WTC11 (cell line): Measurements from ENCODE around the gene RASGRF1.

Source experiments
- CTCF ChIP-seq: fragments of 200-600 bp; IDR thresholded peaks from 2 replicates; pipeline ENCODE4 v1.8.0; 2022; ENCODE audit warnings: antibody characterized with exemption
- E2F5 ChIP-seq: sonication (generic); formaldehyde crosslinking; IDR thresholded peaks from 2 replicates; pipeline ENCODE4 v1.8.1; 2022; ENCODE audit warnings: mild to moderate bottlenecking, moderate library complexity, missing genetic modification reagents
- ETV6 ChIP-seq: sonication (generic); formaldehyde crosslinking; IDR thresholded peaks from 2 replicates; pipeline ENCODE4 v1.8.1; 2022; ENCODE audit warnings: mild to moderate bottlenecking, missing genetic modification reagents
- HMGXB4 ChIP-seq: sonication (generic); formaldehyde crosslinking; IDR thresholded peaks from 2 replicates; pipeline ENCODE4 v1.8.1; 2023; ENCODE audit warnings: mild to moderate bottlenecking, moderate library complexity, missing genetic modification reagents
- IRF1 ChIP-seq: sonication (generic); formaldehyde crosslinking; IDR thresholded peaks from 2 replicates; pipeline ENCODE4 v1.8.0; 2023; ENCODE audit warnings: missing genetic modification reagents
- JUN ChIP-seq: sonication (generic); formaldehyde crosslinking; IDR thresholded peaks from 2 replicates; pipeline ENCODE4 v1.8.0; 2023; ENCODE audit warnings: mild to moderate bottlenecking, missing genetic modification reagents
- MAX ChIP-seq: sonication (generic); formaldehyde crosslinking; IDR thresholded peaks from 2 replicates; pipeline ENCODE4 v1.8.0; 2022; ENCODE audit warnings: mild to moderate bottlenecking, missing genetic modification reagents
- PRDM15 ChIP-seq: sonication (generic); formaldehyde crosslinking; IDR thresholded peaks from 2 replicates; pipeline ENCODE4 v1.8.0; 2022; ENCODE audit warnings: missing genetic modification reagents
- TEAD1 ChIP-seq: sonication (generic); formaldehyde crosslinking; IDR thresholded peaks from 2 replicates; pipeline ENCODE4 v1.8.0; 2022; ENCODE audit warnings: mild to moderate bottlenecking, missing genetic modification reagents
- ZMAT4 ChIP-seq: fragments of 250-450 bp; sonication (Bioruptor Pico); IDR thresholded peaks from 2 replicates; pipeline ENCODE4 v1.9.0; 2021; ENCODE audit warnings: mild to moderate bottlenecking
- ZNF138 ChIP-seq: sonication (generic); formaldehyde crosslinking; conservative IDR thresholded peaks from 2 replicates; pipeline ENCODE4 v1.8.1; 2022; ENCODE audit warnings: mild to moderate bottlenecking, moderate library complexity, missing genetic modification reagents
- ZNF512 ChIP-seq: sonication (generic); formaldehyde crosslinking; IDR thresholded peaks from 2 replicates; pipeline ENCODE4 v1.8.1; 2022; ENCODE audit warnings: missing genetic modification reagents, borderline replicate concordance
- ZNF671 ChIP-seq: fragments of 250-450 bp; sonication (Bioruptor Pico); IDR thresholded peaks from 2 replicates; pipeline ENCODE4 v1.8.0; 2021; ENCODE audit warnings: mild to moderate bottlenecking
- ZSCAN18 ChIP-seq: fragments of 250-450 bp; sonication (Bioruptor Pico); IDR thresholded peaks from 2 replicates; pipeline ENCODE4 v2.1.2; 2022; ENCODE audit warnings: mild to moderate bottlenecking, moderate library complexity

DNA sequence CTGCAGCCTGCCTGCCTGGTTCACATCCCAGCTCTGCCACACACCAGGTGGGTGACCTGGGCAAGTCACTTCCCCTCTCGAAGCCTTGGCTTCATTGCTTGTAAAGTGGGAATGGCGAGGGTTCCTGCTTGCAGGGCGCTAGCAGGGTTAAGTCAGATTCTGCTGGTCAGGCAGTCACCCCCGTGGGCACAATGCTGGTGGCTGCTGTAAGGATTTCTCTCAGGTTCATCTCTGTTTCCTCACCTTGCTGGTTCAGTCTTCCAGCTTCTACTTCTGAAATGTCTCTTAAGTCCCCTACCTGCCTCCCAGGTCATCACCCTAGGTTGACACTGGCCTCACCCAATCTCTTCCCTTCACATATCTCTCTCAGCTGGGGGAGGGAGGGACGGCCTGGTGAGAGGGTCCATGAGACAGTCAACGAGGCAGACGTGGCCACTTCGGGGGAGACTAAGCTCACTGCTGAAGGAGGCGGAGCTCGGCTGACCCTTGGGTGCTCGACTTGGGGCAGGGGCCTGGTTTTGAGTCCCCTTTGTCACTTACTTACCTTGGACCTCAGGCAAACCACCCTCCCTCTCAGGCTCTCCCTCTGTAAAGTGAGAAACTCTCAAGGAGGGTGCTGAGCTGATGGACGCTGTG lies 157.3 kb downstream of the RASGRF1 start:
- TF ChIP-seq CTCF (no peak), ZNF671 (CRISPR knock-in tag) (no peak), ZNF512 (CRISPR knock-in tag) (no peak), MAX (CRISPR knock-in tag) (no peak), JUN (no peak), IRF1 (CRISPR knock-in tag) (no peak), TEAD1 (CRISPR knock-in tag) (no peak), ZSCAN18 (CRISPR knock-in tag) (no peak), ZMAT4 (no peak), ZNF138 (CRISPR knock-in tag) (no peak), E2F5 (CRISPR knock-in tag) (no peak), ETV6 (CRISPR knock-in tag) (no peak), HMGXB4 (CRISPR knock-in tag) (no peak), PRDM15 (no peak)
